ENCODE results near the gene C4BPB. TPM values are rescaled to one million over a fixed set of nuclear protein-coding genes. Genes with fewer than 3 reads are reported as not detected.

The C4BPB gene
- total and polyA plus RNA-seq, 2 of the 13 experiments (the other 11 are each of a cell fraction or from before 2014, with no cell fraction given): 155 to 266 TPM

DNA sequence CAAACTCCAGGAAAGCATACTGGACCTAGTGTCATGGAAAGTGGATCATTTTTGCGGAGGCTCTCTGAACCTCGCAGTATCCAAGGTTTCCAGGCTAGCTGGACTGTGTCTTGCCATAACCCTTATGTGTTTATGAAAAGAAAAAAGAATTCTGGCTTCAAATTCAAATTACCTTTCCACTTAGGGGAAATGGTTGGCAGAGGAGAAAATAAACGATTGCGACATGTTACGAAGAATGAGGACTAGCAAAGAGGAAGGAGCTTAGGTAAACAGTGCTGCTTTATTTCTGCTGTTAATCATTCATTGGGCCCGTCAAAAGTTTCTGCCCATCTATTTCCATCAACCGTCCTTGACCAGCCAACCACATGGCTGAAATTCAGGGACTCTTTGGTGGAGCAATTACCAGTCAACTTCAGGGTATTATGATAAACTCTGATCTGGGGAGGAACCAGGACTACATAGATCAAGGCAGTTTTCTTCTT lies 15.3 kb downstream of the C4BPB start, which contains the start of gene C4BPA (continued):
- TF ChIP-seq, protein P1, sequence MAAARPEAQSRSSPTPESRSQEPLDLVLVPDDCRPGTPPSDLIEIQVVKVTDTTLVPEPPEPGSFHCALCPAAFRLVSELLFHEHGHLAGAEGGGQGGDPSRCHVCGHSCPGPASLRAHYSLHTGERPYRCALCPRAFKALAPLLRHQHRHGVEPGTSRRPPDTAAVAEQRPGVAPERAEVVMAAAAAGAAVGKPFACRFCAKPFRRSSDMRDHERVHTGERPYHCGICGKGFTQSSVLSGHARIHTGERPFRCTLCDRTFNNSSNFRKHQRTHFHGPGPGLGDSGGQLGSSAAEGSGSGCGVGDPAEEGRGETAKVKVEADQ (CRISPR knock-in tag; IDR thresholded peaks at IDR 0.05; ENCODE audit: borderline replicate concordance): no peak
- TF ChIP-seq NFIC (IDR thresholded peaks at IDR 0.05; ENCODE audit: low read length) (no peak), ZNF260 (CRISPR knock-in tag; IDR thresholded peaks at IDR 0.05; ENCODE audit: borderline replicate concordance, low read depth) (no peak), DR1 (CRISPR knock-in tag; IDR thresholded peaks at IDR 0.05) (no peak), FOXP1 (IDR thresholded peaks at IDR 0.05) (no peak), FOXP1 (CRISPR knock-in tag; IDR thresholded peaks at IDR 0.05) (0 out of 2 replicates have a peak, but pooled peaks have one; percentile 40), ZMYM2 (CRISPR knock-in tag; IDR thresholded peaks at IDR 0.05) (no peak; the same call in 1 of the 2 replicates), ZNF205 (CRISPR knock-in tag; IDR thresholded peaks at IDR 0.05) (peak; percentile 45; the same call in 1 of the 2 replicates), JUND (CRISPR knock-in tag; IDR thresholded peaks at IDR 0.05) (no peak), RXRB (CRISPR knock-in tag; IDR thresholded peaks at IDR 0.05; ENCODE audit: borderline replicate concordance) (peak; percentile 65), ZKSCAN8 (CRISPR knock-in tag; IDR thresholded peaks at IDR 0.05; ENCODE audit: borderline replicate concordance) (peak; percentile 47; the same call in 1 of the 2 replicates), HCFC1 (IDR thresholded peaks at IDR 0.05; ENCODE audit: low read depth, low read length) (no peak), ZNF121 (CRISPR knock-in tag; IDR thresholded peaks at IDR 0.05) (peak; percentile 48; the same call in 1 of the 2 replicates), HMG20A (CRISPR knock-in tag; IDR thresholded peaks at IDR 0.05; ENCODE audit: borderline replicate concordance) (peak; percentile 63; the same call in 1 of the 2 replicates), AHR (CRISPR knock-in tag; IDR thresholded peaks at IDR 0.05) (no peak), SOX13 (IDR thresholded peaks at IDR 0.05) (no peak), SOX13 (CRISPR knock-in tag; conservative IDR thresholded peaks at IDR 0.05 in 1 of 2, IDR thresholded peaks at IDR 0.05 in 1 of 2) (peak in 1 of 2 experiments; percentile 90; a peak in 2 of 4 replicates), NFYB (CRISPR knock-in tag; IDR thresholded peaks at IDR 0.05) (0 out of 2 replicates have a peak, but pooled peaks have one; percentile 41)
- TF ChIP-seq, protein P2, sequence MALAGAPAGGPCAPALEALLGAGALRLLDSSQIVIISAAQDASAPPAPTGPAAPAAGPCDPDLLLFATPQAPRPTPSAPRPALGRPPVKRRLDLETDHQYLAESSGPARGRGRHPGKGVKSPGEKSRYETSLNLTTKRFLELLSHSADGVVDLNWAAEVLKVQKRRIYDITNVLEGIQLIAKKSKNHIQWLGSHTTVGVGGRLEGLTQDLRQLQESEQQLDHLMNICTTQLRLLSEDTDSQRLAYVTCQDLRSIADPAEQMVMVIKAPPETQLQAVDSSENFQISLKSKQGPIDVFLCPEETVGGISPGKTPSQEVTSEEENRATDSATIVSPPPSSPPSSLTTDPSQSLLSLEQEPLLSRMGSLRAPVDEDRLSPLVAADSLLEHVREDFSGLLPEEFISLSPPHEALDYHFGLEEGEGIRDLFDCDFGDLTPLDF (CRISPR knock-in tag; IDR thresholded peaks at IDR 0.05): no peak
- TF ChIP-seq, protein P3, sequence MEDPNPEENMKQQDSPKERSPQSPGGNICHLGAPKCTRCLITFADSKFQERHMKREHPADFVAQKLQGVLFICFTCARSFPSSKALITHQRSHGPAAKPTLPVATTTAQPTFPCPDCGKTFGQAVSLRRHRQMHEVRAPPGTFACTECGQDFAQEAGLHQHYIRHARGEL (CRISPR knock-in tag; IDR thresholded peaks at IDR 0.05): no peak
- TF ChIP-seq, protein P4, sequence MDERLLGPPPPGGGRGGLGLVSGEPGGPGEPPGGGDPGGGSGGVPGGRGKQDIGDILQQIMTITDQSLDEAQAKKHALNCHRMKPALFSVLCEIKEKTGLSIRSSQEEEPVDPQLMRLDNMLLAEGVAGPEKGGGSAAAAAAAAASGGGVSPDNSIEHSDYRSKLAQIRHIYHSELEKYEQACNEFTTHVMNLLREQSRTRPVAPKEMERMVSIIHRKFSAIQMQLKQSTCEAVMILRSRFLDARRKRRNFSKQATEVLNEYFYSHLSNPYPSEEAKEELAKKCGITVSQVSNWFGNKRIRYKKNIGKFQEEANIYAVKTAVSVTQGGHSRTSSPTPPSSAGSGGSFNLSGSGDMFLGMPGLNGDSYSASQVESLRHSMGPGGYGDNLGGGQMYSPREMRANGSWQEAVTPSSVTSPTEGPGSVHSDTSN (CRISPR knock-in tag; IDR thresholded peaks at IDR 0.05): no peak
- TF ChIP-seq, protein P5, sequence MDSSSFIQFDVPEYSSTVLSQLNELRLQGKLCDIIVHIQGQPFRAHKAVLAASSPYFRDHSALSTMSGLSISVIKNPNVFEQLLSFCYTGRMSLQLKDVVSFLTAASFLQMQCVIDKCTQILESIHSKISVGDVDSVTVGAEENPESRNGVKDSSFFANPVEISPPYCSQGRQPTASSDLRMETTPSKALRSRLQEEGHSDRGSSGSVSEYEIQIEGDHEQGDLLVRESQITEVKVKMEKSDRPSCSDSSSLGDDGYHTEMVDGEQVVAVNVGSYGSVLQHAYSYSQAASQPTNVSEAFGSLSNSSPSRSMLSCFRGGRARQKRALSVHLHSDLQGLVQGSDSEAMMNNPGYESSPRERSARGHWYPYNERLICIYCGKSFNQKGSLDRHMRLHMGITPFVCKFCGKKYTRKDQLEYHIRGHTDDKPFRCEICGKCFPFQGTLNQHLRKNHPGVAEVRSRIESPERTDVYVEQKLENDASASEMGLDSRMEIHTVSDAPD (CRISPR knock-in tag; IDR thresholded peaks at IDR 0.05): peak; percentile 29; the same call in 1 of the 2 replicates
- TF ChIP-seq, protein P6, sequence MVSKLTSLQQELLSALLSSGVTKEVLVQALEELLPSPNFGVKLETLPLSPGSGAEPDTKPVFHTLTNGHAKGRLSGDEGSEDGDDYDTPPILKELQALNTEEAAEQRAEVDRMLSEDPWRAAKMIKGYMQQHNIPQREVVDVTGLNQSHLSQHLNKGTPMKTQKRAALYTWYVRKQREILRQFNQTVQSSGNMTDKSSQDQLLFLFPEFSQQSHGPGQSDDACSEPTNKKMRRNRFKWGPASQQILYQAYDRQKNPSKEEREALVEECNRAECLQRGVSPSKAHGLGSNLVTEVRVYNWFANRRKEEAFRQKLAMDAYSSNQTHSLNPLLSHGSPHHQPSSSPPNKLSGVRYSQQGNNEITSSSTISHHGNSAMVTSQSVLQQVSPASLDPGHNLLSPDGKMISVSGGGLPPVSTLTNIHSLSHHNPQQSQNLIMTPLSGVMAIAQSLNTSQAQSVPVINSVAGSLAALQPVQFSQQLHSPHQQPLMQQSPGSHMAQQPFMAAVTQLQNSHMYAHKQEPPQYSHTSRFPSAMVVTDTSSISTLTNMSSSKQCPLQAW (CRISPR knock-in tag; IDR thresholded peaks at IDR 0.05): peak; percentile 85
